Measurements from ENCODE around the gene NPC1L1. TPM values are rescaled to one million over a fixed set of nuclear protein-coding genes. Genes with fewer than 3 reads are reported as not detected.
A peak's percentile ranks its signal among the peaks of the same experiment; 100 is the strongest.

Gene NPC1L1
- total and polyA plus RNA-seq, 2 of the 13 experiments (the other 11 are each of a cell fraction or from before 2014, with no cell fraction given) = 4.8 to 14.5 TPM

GRCh38 chr7:44561962-44562621, 21.0 kb upstream of the NPC1L1 start (continued):
- TF ChIP-seq ZNF772 (CRISPR knock-in tag; IDR thresholded peaks at IDR 0.05) (0 out of 2 replicates have a peak, but pooled peaks have one; percentile 51), ZNF687 (CRISPR knock-in tag; IDR thresholded peaks at IDR 0.05) (peak; percentile 37), TGIF2 (CRISPR knock-in tag; IDR thresholded peaks at IDR 0.05) (no peak), ZKSCAN5 (CRISPR knock-in tag; IDR thresholded peaks at IDR 0.05) (no peak), MXD1 (CRISPR knock-in tag; IDR thresholded peaks at IDR 0.05) (no peak), CERS6 (CRISPR knock-in tag; IDR thresholded peaks at IDR 0.05) (no peak), HNF4A (CRISPR knock-in tag; IDR thresholded peaks at IDR 0.05) (peak; percentile 95), KDM5B (CRISPR knock-in tag; IDR thresholded peaks at IDR 0.05; ENCODE audit: borderline replicate concordance) (no peak), MXI1 (IDR thresholded peaks at IDR 0.05; ENCODE audit: borderline replicate concordance, low read depth, low read length) (peak; percentile 59; the same call in 1 of the 3 replicates), ZNF597 (CRISPR knock-in tag; IDR thresholded peaks at IDR 0.05) (no peak), FOXK2 (IDR thresholded peaks at IDR 0.05) (no peak), REPIN1 (CRISPR knock-in tag; IDR thresholded peaks at IDR 0.05; ENCODE audit: borderline replicate concordance, low read depth) (peak; percentile 65; the same call in 1 of the 2 replicates), CBFB (CRISPR knock-in tag; IDR thresholded peaks at IDR 0.05) (no peak), BCL6 (CRISPR knock-in tag; IDR thresholded peaks at IDR 0.05) (peak; percentile 79), KDM5A (IDR thresholded peaks at IDR 0.05; ENCODE audit: borderline replicate concordance, low read length) (no peak), ZFX (CRISPR knock-in tag; IDR thresholded peaks at IDR 0.05; ENCODE audit: low read depth) (peak; percentile 24; the same call in 1 of the 2 replicates), CSRNP1 (CRISPR knock-in tag; IDR thresholded peaks at IDR 0.05) (0 out of 2 replicates have a peak, but pooled peaks have one; percentile 28), KAT2B (IDR thresholded peaks at IDR 0.05; ENCODE audit: borderline replicate concordance, low read depth, low read length) (no peak), ZMAT3 (CRISPR knock-in tag; conservative IDR thresholded peaks at IDR 0.05) (no peak), ZSCAN5A (CRISPR knock-in tag; IDR thresholded peaks at IDR 0.05; ENCODE audit: borderline replicate concordance) (0 out of 2 replicates have a peak, but pooled peaks have one; percentile 20)

Data from HepG2 (cell line).